NCI-H2081 treated with DMSO at 0.1 percent for 48 hours (cell line): Measurements from ENCODE around the gene PDE1A.

Experiments
- DNase-seq: peaks from one replicate; lab custom pipeline; 2025; lab: John Stamatoyannopoulos, UW

Gene PDE1A

DNA sequence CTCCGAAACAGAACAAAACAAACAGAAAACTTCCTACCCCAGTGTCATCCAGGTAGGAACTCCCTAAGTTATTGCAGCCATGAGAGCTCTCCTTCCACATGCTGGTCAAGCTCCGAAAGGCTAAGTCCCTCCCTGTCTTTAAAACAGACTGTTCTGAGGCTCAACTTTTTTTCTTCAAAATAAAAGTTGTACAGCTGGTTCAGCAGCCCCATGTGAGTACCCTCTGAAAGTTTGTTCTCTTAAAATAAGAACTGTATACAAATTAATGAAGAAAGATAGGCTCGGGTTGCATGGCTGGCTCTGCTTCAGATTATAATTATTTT lies at the start of gene PDE1A:
Gene PDE1A, minus strand, starts transcription at position 119 of the 323 bp plus-strand sequence.
- DNase-seq = no peak

DNA sequence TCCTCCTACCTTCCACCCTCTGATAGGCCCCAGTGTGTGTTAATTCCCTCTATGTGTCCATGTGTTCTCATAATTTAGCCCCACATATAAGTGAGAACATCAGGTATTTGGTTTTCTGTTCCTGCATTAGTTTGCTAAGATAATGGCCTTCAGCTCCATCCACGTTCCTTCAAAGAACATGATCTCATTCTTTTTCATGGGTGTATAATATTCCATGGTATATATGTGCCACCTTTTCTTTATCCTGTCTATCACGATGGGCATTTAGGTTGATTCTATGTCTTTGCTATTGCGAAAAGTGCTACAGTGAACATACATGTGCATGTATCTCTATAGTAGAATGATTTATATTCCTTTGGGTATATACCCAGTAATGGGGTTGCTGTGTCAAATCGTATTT lies 46.8 kb upstream of the PDE1A start:
- DNase-seq = no peak

DNA sequence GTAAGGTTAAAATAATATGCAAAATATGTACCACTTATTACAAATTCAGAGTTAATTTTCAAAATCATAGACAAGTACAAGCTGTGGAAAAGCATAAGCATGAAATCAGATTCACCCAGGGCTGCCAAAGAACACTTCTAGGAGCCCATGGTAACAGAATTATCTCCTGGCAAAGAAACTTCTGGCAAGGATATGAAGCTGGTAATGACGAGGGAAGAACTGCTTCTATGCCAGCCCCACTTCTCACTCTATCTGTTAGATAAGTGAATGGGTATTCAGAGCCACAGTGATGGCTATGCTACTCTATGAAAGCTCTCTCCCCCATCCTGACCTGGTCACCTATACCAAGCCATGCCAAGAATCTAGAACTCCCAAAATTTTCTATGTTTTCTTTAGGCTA lies 36.9 kb upstream of the PDE1A start:
- DNase-seq = no peak

DNA sequence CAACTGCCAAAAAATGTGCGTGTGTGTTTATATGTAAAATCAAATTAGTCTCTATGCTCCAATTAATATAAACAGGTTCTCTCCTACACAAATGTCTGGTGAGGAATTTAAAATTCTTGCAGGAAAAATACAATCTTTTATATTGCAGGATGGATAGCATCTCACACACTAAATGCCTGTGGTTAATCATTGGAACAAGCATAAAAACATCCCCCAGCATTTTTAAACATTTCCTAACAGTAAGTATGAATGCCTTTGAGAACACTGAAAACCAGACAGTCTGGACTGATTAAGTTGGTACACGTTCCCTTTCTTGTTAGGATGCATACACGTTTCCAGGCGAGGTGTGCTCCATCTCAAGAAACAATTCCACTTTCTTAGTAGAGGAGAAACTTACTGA lies 29.9 kb upstream of the PDE1A start:
- DNase-seq = no peak

DNA sequence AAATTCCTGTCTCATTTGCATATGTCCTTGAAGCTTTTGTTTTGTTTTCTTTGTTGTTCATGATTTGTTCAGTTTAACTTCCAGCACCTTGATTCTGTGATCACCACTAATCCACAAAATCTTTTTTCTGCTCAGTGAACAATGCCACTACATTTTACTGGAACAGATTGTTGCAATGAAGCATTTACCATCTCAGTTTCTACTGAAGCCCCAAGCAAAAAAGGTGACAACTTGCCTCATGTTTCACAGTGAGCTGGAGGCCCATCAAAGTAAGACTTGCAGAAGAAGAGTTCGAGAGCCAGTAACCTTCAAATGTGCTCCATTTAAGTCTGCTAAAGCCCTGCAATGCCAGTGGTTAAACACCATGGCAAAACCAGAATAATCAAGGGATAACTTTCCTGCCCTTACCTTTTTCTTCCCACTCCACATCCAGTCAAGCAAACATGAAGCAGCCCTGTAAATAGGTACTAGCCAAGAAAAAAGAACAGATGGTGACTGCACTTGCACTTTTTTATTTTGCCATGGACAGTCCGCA lies 25.7 kb upstream of the PDE1A start:
- no peak for DNase-seq

DNA sequence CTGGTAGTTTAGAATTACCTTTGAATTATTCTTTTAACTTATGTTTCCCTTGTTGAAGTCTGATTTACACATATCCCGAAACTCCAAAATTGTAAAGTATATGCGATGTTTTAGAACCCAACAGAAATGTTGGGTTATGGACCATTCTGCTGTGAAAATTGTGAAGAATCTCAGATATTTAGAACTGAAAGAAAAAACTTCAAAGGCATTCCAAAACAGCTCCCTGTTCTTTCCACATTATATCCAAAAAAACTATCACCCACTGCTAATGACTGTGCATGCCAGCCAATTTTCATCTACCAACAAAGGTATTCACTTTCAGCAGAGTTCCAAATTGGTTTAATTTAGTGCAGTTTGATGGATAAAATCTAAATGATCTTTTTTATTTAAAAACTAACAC lies 21.5 kb upstream of the PDE1A start:
- DNase-seq = no peak

DNA sequence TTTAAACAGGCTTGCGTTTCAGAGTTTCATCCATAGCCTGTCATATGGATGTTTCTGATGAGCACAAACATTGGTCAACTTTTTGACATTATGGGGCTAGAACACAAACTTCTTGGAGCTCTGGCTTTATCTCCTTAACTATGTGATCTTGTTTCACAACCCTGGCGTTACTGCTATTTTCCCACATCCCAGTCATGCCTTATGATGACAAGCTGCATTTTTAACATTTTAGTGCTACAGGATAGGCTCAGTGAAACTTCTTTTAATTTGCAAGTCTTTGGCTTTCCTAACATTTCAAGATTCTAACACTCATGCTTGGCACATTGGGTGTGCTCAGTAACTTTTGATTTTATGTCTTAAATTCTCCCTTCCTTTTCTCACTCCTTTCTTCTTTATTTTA lies 21.0 kb upstream of the PDE1A start:
- DNase-seq = no peak

DNA sequence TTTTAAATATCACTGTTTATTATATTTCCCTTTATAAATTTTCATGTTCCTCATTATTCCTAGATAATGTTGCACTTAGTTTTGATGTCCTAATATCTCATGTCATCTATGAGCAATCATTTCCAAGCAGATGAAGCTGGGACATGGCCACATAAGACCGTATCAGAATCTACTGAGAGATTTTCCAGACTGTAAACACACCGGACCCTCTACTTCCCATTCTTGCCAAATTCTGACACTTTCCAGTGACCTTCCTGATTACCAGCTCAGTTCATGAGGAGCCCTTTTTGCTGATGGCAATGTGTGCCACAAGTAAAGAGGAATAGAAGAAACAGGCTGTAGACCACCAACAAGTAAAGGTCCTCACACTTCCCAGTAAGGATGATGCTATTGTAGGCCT lies 20.3 kb upstream of the PDE1A start:
- no peak for DNase-seq

DNA sequence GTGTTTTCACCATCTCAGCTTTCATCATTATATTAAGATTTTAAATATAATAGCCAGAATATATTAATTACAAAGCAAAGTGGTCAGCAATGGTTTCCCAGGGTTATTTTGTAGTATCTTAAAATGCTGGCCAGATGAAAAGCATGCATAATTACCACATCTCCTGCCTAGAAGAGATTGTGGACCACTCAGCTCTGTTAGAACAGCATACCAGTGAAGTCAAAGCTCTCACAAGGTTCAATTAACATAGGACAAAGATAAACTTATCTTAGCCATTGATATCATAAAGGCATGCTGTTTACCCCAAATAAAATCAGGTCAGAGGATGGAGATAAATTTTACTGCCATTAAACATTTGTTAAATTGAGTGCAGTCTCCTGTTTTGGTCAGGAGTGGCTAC lies 19.3 kb upstream of the PDE1A start:
- no peak for DNase-seq

DNA sequence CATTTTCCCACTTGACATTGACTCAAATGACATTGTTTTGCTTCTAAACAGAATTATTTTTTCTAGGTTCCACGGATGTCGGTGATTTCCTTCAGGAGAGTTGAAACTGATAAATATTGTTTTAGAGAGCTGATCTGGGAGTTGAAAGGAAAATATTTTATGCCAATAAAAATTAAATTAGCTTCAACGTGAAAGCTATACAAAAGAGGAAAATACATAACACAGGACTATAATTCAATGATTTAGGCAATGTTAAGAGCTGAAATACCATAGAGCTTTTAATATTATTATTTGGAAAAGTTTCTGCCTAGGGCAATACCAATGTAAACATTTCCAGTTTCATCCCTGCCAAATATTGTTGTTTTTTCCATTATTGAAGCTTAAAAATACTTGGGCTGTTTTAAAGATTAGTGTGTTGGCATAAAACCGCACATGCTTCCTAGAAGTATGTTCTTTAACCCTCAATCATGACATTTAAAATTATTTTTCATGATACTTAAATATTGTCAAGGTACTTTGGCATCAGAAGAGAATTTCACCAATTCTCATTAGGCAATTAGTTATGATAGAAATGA lies 18.6 kb upstream of the PDE1A start:
- DNase-seq = no peak

DNA sequence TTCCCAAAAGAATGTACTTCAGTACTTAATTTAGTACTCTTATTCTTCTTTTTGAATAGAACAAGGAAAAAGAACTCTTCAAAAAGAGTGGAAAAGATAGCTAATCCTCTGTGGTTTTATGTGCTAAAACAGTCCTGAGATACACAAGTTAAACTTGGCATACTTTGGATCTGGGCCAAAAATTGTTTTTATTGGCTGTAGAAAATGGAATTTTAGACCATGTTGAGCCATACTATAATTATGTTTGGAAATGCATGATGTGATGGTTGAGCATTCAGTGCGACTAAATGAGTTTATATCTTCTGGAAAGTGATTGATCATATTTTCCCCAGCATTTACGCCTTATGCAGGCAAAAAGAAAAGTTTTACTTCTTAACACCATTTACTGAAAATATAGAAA lies 18.0 kb upstream of the PDE1A start:
- DNase-seq = no peak

DNA sequence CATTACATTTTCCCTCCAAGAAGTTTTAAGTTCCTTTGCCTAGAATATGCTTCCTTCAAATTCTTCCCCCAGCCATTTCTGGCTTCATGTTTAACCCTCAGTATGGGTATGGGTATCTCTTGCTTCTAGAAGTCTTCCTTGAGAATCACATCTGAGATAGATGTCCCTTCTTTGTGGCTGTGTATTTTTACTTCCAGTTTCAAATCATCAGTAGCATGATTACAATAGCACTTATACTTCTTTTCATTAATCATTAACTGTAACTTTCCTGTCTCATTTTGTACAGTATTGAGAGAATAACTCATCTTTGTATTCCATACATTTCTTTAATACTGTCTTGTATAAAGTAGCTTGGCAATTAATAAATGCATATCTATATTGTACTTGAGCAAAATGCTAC lies 17.3 kb upstream of the PDE1A start:
- DNase-seq = no peak

DNA sequence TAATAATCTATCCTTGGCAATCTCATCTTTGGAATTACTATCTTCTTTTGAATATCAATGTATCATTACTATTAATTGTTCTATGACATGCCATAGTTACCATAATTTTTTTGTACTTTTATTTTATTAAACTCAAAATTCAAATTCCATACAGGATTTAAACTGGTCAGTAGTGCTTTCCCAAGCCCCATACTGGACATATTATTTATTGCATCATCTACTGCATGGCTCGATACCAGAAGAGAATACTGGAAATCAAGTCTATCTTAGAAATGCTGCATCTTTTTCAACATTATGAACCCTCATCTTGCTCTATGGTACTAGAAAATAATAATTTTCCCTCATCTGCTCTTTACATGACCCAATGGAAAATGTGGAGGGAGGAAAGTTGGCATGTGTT lies 9.4 kb upstream of the PDE1A start:
- no peak for DNase-seq

DNA sequence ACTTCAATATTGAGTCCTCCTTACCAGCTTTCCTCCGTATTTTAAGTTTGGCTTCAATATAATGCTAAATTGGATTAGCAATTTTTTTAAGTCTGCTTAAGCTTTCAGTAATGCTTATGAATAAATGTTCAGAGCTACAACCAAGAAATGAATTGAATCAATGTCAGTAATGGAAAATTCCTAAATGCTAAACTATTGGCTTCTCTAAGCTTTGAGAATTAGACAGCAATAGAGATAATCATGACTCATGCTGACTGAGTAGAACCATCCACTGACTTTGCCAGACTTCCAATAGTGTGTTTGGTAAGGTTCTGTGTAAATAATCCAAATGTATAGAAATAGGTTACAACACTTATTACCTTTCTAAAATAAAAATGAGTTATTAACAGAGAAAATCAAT lies 8.9 kb upstream of the PDE1A start:
- DNase-seq = no peak

DNA sequence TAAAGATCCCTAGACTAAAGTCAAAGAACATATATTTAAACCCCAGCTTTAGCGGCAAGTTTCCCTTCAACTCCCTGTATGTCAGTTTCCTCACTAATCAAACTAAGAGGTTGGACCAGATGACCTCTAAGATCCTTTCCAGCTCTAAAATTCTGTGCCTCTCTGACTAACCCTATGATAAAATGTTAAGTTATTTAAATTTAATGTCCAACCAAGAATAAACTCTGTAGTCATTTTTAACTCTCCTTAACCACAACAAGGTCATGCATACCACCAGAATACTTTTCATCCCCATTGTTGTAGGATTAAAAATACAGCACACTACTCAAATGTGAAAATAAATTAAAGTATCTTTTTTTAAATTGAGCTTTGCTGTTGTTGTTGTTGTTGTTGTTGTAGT lies 5.2 kb upstream of the PDE1A start:
- no peak for DNase-seq

DNA sequence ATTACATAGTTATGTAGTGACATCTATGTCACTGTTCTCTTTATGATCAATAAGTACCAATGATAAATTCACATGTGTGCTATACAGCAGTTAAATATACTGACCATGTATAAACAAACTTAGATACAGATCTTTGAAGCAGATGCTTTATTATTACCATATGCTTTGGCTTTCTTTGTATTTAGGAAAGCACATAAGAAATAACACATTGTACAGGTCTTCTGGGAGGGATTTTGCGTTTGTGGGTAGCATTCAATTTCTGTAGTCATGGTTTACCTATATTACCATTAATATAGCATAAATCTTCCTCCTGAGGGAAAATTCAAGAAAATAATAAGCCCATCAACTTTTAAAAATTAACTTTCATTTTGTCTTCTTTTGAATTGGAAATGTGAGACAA lies 1.6 kb upstream of the PDE1A start:
- DNase-seq = no peak

DNA sequence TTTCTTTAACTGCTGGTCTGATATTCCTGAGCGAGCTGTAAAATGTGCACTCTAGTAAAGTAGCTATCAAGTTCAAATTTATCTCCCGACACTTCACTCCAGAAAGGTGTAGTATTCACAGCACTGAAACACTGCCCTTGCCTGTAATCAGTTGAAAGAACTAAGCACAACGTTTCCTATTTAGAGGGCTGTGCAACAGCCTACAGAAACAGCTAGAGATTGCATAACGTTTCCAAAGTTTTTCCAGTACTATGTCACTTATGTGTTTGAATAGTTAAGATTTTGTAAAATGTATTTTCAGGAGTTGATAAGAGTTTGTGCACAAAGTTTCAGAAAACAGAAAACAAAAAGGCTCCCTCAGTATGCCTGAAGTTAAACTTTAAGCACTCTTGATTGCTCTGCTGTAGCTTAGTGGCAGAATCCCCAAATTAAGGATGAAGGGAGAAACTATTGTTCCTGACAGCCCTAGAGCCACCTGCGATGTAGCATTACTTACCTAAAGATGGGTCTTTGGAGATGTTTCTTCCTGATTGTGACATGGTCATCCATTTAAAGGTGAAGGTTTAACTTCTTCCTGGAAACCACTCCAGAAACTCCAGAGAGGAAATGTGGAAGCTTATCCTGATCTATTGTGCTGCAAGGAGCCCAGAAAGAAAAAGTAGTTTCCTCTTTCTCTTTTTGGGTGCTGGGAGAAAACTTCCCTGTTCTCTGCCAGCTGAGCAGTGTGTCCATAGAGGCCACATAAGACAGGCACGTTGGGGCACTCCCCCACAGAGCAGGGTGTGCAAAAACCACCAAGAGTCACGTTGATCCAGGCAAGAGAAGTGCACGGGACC lies 536 bp downstream of the PDE1A start:
- no peak for DNase-seq

DNA sequence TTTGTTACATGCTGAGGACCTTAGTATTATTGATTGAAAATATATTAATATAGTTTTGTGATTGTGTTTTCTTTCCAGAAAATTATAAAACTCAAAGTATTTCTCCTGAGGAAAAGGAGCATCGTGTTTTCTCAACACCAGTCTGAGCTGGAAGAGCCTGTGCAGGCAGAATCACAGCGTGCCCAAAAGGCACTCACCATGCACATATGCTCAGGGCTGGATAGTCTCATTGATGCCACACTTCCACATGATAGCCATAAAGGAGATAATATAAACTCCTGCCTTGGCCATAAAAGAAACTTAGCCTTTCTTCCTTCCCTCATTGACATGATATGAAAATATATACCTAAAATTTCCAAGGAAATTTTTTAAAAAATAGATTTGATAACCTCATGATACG lies 4.0 kb downstream of the PDE1A start:
- DNase-seq = no peak

DNA sequence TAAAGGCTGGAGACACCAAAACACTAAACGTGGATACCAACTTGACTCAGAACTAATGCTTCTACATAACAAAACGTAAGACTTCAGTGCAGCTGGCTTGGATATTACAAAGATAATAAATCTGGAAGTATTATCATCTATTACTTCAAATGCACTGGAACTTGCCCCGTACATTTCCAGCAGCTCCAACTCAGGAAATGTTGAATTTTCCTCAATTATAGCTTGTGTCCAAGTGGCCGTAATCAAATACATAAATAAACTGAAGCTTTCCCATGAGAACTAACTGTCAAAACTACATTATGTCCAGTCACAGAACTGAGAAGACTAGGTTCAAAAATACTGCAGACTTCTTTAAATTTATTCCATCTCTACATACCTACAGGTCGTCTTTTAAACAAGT lies 6.2 kb downstream of the PDE1A start:
- no peak for DNase-seq

DNA sequence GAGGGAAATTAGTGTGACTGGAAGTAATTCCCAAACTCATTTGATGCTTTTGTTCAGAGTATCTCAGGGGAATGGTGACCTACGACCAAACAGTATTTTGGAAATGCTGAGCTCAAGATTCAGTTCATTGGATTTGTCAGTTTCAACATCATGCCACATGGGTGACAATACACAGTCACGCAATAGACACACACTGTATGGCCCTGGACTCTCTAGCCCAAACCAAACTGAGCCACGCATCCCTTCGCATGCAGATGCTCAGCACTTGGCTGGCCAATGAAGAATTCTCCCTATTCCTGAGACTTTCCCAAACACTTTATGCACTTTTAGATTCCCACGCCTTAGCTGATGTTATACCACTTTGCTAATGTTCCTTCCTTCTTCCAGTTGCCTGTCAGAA lies 10.0 kb downstream of the PDE1A start:
- no peak for DNase-seq

DNA sequence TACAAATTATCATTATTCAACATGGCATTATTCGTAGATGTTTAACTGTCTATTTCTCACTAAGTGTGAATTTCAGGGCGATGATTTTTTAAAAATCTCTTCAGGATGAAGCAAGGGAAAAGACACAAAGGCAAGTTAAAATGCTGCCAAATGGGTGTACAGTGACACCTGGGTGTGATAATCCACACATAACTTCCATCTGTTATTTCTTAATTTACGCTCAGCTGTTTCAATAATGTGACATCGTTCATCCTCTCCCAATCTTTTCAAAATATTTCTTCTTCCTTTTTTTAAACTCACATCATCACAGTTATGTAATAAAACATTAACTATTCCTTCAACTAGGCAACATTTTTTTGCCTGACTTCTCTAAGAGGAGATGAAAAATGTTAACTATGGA lies 10.6 kb downstream of the PDE1A start:
- DNase-seq = no peak

DNA sequence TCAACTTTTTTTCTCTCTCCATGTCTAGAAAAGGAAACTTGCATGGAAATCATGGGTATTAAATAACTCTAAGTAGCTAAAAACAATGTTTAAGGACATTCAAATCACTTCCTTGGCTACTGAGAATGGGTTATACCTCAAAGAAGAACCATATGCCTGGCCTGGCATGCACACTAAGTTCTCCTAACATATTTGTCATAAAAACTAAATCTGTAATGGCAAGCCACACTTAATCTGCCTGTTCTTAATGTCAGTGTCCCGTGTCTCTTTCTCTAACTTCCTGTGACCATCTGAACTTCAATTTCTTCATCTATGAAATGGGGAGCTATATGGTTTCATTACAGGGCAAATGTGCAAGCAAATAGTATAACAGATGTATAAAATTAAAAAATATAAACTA lies 11.1 kb downstream of the PDE1A start:
- no peak for DNase-seq

DNA sequence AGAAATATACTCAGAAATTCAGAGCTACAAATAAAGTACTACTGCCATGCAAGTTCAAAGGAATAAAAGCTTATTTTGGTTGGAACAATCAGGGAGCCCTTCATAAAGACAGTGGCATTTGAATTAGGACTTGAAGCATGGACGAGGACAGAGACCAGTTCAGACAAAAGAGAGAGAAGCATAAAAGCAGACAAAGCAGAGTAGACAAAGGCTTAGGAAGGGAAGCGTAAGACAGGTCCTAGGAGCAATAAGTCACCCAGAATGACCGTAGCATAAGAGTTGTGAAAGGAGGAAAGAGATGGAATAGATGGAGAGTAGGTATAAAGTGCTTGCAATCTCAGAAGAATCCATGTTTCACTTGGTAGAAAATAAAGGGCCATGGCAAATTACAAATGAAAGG lies 14.0 kb downstream of the PDE1A start:
- DNase-seq = no peak

DNA sequence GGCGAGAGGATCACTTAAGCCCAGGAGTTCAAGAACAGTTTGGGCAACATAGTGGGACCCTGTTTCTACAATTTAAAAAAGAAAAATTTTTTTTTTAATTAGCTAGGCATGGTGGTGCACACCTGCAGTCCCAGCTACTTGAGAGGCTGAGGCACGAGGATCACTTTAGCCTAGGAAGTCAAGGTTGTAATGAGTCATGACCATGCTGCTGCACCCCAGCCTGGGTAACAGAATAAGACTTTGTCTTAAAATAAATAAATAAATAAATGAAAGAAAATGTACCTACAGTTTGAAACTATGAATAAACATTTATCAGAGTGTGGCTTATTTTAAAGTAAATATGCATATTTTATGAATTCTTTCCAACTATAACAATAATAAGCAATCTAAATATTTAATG lies 16.7 kb downstream of the PDE1A start:
- DNase-seq = no peak
